GM18858 (cell line): ENCODE results near the gene OSBPL2.

Experiments used
- ATAC-seq: cut with Tn5 transposase; IDR thresholded peaks from one replicate; pipeline ENCODE4 v1.9.1; 2021; ENCODE audit not compliant: unreplicated experiment

OSBPL2 gene

DNA sequence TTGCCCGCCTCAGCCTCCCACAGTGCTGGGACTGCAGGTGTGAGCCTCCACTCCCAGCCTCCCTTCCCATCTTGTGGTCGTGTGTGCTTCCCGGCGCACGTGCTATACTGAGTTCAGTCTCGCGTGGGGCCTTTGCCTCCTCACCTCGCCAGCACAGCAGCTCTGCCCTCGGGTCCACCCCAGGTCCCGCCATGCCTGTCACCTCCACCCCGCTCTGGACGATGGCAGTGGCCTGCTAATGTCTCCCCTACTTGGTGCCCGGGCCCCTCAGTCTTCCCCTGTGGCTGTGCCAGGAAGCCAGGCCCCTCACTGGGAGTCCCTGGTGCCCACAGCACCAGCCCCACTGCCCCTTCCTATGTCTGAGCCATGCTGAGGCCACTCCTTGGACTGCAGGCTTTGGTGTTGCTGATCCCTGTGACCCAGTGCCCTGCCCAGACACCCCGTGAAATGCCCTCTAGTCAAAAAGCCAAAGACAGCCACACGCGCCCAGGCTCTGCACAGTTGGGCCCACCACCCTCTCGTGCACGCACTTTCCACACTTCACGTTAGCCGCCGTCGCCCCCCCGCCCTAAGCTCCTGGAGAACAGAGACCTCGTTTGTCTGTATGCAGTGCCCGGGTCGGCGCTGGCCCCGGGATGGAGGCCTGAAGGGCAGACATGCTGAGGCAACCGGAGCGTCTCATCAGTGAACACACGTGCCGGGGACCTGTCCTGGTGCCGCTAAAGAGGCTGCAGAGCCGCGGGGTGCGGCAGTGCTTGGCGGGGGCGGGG, 32.5 kb upstream of the OSBPL2 start:
- no peak for ATAC-seq

GRCh38 chr20:62206388-62206775, 31.9 kb upstream of the OSBPL2 start:
- no peak for ATAC-seq

DNA sequence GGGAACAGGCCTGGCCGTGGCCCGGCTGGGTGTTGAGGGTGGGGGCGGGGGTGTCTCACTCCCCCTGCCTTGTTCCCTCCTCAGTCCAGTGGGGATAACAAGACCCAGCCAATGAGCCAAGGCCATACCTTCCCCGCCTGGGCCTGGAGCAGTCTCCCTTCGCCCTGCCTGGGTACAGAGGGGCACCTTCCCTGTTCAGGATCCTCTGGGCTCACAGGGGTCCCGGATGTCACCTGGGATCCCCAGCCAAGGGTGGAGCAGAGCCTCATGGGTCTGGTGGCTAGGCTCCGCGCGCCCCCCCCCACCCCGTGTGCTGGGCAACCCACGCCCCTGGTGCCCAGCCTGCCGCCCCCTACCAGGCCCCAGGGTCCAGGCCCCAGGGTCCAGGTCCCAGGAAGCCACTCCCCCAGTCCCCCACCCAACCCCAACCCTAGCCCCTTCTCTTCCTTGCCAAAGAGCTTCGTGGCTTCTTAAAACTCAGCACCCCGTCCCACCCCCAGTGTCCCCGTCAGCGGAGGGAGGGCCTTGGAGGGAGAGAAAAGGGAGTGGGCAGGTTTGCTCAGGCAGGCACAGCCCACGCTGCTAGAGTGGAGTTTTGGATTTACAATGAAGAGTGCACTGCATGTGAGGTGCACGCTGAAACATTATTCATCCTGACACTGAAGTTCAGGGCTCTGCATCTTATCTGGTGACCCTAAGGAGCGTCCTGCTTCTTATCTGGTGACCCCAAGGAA, 30.1 kb upstream of the OSBPL2 start:
- no peak for ATAC-seq

- no peak for ATAC-seq
These were observed 29.2 kb upstream of the OSBPL2 start for GRCh38 chr20:62208795-62209755.

- no peak for ATAC-seq
These were observed 28.3 kb upstream of the OSBPL2 start for GRCh38 chr20:62209850-62210495.

DNA sequence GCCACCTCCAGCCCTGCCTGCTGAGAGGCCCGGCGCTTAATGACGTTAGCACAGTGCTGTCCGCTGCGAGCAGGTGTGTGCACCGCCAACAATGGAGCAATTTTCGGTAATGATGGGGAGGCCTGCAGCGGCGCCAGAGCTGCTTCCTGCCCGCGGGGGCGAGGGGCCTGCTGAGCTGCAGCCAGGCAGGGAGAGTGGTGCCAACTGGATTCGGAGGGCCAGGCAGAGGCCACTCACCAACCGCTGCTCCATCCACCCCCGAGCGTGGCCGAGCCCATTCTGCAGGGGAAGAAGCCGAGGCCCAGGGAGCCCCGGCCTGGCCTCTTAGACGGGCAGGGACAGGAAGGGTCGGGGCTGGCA, 27.8 kb upstream of the OSBPL2 start:
- ATAC-seq: no peak

GRCh38 chr20:62211216-62211615, 27.1 kb upstream of the OSBPL2 start:
- ATAC-seq: no peak

- no peak for ATAC-seq
These were observed 26.5 kb upstream of the OSBPL2 start for GRCh38 chr20:62211769-62212288.

DNA sequence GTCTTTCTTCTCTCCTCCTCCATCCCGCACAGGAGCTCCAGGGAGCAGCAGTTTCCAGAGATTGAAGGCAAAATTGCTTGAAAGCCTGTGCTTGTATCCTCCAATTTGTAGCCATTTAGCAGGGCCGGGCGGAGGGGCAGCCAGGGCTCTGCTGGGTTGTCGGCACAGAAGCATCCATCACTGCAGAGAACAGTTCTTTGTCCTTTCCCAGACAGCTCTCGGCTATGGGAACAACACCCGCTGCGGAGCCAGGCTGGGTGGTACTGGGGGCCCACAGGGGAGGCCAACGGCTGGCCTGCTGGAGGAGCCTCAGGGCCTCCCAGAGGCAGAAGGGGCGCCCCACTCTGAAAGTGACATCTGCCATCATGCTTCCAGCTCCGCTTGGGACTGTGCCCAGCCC, 26.0 kb upstream of the OSBPL2 start:
- no peak for ATAC-seq

DNA sequence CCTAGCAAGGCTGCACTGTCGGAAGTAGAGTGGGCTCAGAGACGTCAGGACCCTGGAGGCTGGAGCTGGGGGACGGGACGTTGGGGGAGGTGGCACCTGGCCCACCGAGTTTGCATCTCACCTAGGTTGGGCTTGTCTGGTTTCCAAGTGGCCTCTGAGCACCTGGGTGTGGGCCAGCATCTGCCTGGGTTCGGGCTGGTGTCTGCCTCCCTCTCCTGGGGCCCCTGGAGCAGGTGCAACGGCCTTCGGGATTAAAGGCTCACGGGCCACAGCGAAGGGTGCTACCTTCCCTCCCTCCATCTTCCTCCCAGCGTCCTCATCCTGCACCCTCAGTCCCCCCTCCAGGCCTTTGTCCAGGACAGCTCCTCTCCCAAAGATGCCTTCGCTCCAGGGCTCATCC, 24.3 kb upstream of the OSBPL2 start:
- ATAC-seq: no peak

DNA sequence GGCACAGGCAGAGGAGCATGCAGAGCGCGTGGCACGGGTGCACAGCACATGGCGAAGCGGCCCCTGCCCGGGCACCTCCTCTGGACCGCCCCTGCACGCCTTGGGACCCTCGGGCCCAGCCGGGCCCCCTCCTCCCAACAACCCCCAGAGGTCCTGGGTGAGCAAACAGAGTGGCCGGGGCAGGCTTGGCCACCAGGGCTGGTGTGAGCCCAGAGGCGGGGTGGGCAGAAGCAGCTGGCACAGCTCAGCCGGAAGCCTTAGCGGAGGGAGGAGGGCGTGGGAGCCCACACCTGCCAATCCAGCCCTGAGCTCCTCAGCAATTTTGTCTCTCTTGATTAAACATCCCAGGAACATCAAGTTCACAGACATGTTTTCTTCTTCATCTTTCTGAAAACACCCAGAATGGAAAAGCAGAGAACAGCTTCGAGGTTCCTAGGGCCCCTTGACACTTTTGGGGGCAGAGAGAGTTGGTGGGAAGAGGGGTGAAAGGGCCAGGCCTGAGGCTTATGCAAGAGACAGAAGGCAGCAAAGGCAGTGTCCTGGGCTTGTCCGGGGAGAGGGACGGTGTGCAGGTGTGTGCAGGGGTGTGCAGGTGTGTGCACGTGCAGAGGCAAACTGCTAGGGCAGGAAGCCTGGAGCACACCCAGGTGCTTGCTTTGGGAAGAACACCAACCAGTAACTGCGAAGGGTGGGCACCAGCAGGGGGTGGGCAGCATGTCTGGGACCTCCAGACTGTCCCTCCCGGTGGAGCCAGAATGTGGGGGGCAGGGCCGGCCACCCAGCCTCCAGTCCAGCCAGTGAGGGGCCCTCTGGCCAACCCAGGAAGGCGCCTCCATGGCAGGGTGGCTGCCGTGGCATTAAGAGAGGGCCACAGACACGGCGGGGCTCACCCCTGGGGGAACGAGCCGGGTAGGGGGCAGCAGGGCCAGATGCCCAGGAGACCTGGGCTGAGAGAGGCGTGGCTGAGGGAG, 23.0 kb upstream of the OSBPL2 start:
- ATAC-seq: no peak

- ATAC-seq: no peak
These were observed 22.2 kb upstream of the OSBPL2 start for GRCh38 chr20:62215991-62216635.

GRCh38 chr20:62216636-62217566, 21.4 kb upstream of the OSBPL2 start:
- ATAC-seq: no peak

DNA sequence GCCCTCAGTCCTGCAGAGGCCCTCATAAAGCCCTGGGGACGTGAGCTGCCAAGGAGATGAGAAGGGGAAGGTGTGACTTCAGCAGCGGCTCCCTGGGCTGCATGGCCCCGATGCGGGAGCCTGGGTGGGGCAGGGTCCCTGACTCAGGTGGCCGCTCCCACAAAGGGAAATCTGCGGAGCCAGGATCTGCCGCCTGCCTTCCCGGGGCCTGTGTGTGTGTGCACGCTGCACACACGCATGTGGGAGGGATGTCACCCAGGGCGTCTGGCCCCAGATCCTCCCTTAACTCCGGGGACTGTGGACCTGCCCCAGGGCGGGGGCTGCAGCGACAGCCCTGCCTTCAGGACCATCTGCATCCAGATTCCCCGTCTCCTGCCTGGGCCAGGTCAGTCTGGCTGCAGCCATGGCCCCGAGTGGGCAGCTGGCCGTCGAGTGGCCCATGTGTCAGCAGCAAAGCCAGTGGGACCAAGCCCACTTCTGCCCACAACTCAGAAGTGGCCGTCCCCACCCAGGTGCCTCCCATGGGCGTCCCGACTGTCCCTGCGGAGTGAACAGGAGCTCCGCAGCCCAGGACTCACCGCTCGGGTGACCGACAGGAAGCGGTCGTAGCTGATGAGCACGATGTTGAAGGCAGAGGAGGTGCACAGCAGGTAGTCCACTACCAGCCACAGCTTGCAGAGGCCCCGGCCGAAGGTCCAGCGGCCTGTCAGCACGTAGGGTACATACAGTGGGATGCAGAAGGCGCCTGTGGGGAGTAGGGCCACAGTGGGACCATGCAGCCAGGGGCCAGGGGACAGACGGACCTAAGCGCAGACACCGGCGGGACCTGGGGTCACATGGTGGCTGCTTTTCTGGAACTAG, 20.2 kb upstream of the OSBPL2 start:
- no peak for ATAC-seq

- ATAC-seq: no peak
These were observed 19.0 kb upstream of the OSBPL2 start for GRCh38 chr20:62219101-62219991.
